Activated effector memory CD4-positive, alpha-beta T cell treated with Interleukin-2 at 50 U/mL for 16 hours (primary cell): Measurements from ENCODE around the gene MPPED2.

Experiments
- DNase-seq: peaks from one replicate; pipeline ENCODE4 v3.0.0-alpha.2; 2020

MPPED2 gene

GRCh38 chr11:30406978-30407762, 179.0 kb downstream of the MPPED2 start:
- no peak for DNase-seq

- no peak for DNase-seq
Measured at GRCh38 chr11:30405385-30405784, 180.8 kb downstream of the MPPED2 start.

- DNase-seq, result no peak
Measured at GRCh38 chr11:30404136-30404535, 182.0 kb downstream of the MPPED2 start.

GRCh38 chr11:30395751-30396150, 190.4 kb downstream of the MPPED2 start:
- DNase-seq, result no peak

- DNase-seq, result no peak
Measured at GRCh38 chr11:30393012-30393411, 193.1 kb downstream of the MPPED2 start.

- DNase-seq, result no peak
Measured at GRCh38 chr11:30392221-30392784, 193.8 kb downstream of the MPPED2 start.

- DNase-seq, result no peak
Measured at GRCh38 chr11:30388957-30389356, 197.2 kb downstream of the MPPED2 start.

- DNase-seq, result no peak
Measured at GRCh38 chr11:30387891-30388861, 198.0 kb downstream of the MPPED2 start.

GRCh38 chr11:30381879-30382278, 204.3 kb downstream of the MPPED2 start:
- no peak for DNase-seq

GRCh38 chr11:30380846-30381245, 205.3 kb downstream of the MPPED2 start:
- no peak for DNase-seq

- DNase-seq, result no peak
Measured at GRCh38 chr11:30377347-30377746, 208.8 kb downstream of the MPPED2 start.

GRCh38 chr11:30370164-30370563, 216.0 kb downstream of the MPPED2 start:
- DNase-seq, result no peak

- DNase-seq, result no peak
Measured at GRCh38 chr11:30368394-30368793, 217.8 kb downstream of the MPPED2 start.

- DNase-seq, result no peak
Measured at GRCh38 chr11:30365793-30366517, 220.2 kb downstream of the MPPED2 start.

GRCh38 chr11:30364837-30365482, 221.2 kb downstream of the MPPED2 start:
- no peak for DNase-seq

GRCh38 chr11:30364139-30364836, 221.9 kb downstream of the MPPED2 start:
- no peak for DNase-seq

- DNase-seq, result no peak
Measured at GRCh38 chr11:30360741-30361140, 225.4 kb downstream of the MPPED2 start.
